PC-9 (cell line): ENCODE measurements around the gene HMG20A. TPM values are rescaled to one million over a fixed set of nuclear protein-coding genes. Genes with fewer than 3 reads are reported as not detected.

ENCODE experiments used
- BruUV-seq: library from RNA; stranded (reverse); fragments of 400-500 nt; replicated peaks from 2 replicates; lab custom pipeline; 2021; lab: Mats Ljungman, UMichigan
- CTCF ChIA-PET: fragments of 300-600 bp; sonication (Branson Sonifier 250); formaldehyde crosslinking; loops from one replicate; lab custom pipeline; 2022; ENCODE audit warnings: antibody characterized with exemption; lab: Charles Lee
- POLR2A ChIA-PET: fragments of 300-600 bp; sonication (Branson Sonifier 250); formaldehyde crosslinking; loops from one replicate; lab custom pipeline; 2022; ENCODE audit warnings: antibody characterized with exemption; ENCODE audit not compliant: unreplicated experiment; lab: Charles Lee
- DNase-seq, 2 experiments: peaks; one replicate each; pipeline versions ENCODE4 v3.0.0 to v3.0.0-alpha.2; 2015 to 2022; ENCODE audit warnings: mixed read lengths in 1 of 2
- H2AFZ ChIP-seq: fragments of 200-600 bp; sonication (generic); 2 replicates; pipeline ENCODE4 v1.8.1; 2017; ENCODE audit warnings: antibody characterized with exemption
- H3F3A ChIP-seq: fragments of 200-600 bp; sonication (generic); 2 replicates; pipeline ENCODE4 v1.8.1; 2017; ENCODE audit warnings: antibody characterized with exemption, mild to moderate bottlenecking, low read depth; ENCODE audit not compliant: insufficient read depth
- H3K27ac ChIP-seq: fragments of 200-600 bp; sonication (generic); 2 replicates; pipeline ENCODE4 v1.6.1; 2016; ENCODE audit warnings: mixed run types
- H3K27me3 ChIP-seq: fragments of 200-600 bp; sonication (generic); 2 replicates; pipeline ENCODE4 v1.6.1; 2016; ENCODE audit warnings: low read depth, mixed run types; ENCODE audit not compliant: insufficient read depth
- H3K36me3 ChIP-seq: fragments of 200-600 bp; sonication (generic); 2 replicates; pipeline ENCODE4 v1.6.1; 2016; ENCODE audit warnings: low read depth, mixed run types
- H3K4me1 ChIP-seq: fragments of 200-600 bp; sonication (generic); replicated peaks from 2 replicates; pipeline ENCODE4 v1.6.1; 2016; ENCODE audit warnings: mixed run types; ENCODE audit not compliant: insufficient read depth
- H3K4me2 ChIP-seq: fragments of 200-600 bp; sonication (generic); 2 replicates; pipeline ENCODE4 v1.6.1; 2017; ENCODE audit warnings: mixed run types
- H3K4me3 ChIP-seq: fragments of 200-600 bp; sonication (generic); 2 replicates; pipeline ENCODE4 v1.6.1; 2016; ENCODE audit warnings: mixed run types
- H3K79me2 ChIP-seq: fragments of 200-600 bp; sonication (generic); 2 replicates; pipeline ENCODE4 v1.6.1; 2017; ENCODE audit warnings: low read depth, mixed run types
- H3K9me2 ChIP-seq: fragments of 200-600 bp; sonication (generic); 2 replicates; pipeline ENCODE4 v1.8.1; 2017; ENCODE audit warnings: mild to moderate bottlenecking; ENCODE audit not compliant: insufficient read depth
- H3K9me3 ChIP-seq: fragments of 200-600 bp; sonication (generic); 2 replicates; pipeline ENCODE4 v1.8.1; 2016; ENCODE audit warnings: low read depth; ENCODE audit not compliant: insufficient read depth
- H4K20me1 ChIP-seq: fragments of 200-600 bp; sonication (generic); 2 replicates; pipeline ENCODE4 v1.8.1; 2017; ENCODE audit not compliant: insufficient read depth
- EZH2 ChIP-seq: fragments of 200-600 bp; sonication (generic); IDR thresholded peaks from 2 replicates; pipeline ENCODE4 v1.8.0; 2017; ENCODE audit warnings: antibody characterized with exemption, low read depth
- intact Hi-C: fragments of 100-400 bp; cut with micrococcal nuclease; formaldehyde crosslinking; loops from one replicate; pipeline ENCODE4 v1.10.0; 2022; ENCODE audit not compliant: unreplicated experiment
- total RNA-seq: library from RNA; stranded (reverse); gene quantifications from 2 replicates; pipeline ENCODE4 v1.2.3, GENCODE V29; 2021
- TF ChIP-seq, protein P1 (sequence below): fragments of 200-600 bp; sonication (generic); conservative IDR thresholded peaks from 2 replicates; pipeline ENCODE4 v1.6.1; 2017; ENCODE audit warnings: mixed run types, antibody characterized with exemption, mild to moderate bottlenecking, moderate library complexity

HMG20A gene
- total RNA-seq, 1 experiment from 2014 or later: 33.4 TPM

DNA sequence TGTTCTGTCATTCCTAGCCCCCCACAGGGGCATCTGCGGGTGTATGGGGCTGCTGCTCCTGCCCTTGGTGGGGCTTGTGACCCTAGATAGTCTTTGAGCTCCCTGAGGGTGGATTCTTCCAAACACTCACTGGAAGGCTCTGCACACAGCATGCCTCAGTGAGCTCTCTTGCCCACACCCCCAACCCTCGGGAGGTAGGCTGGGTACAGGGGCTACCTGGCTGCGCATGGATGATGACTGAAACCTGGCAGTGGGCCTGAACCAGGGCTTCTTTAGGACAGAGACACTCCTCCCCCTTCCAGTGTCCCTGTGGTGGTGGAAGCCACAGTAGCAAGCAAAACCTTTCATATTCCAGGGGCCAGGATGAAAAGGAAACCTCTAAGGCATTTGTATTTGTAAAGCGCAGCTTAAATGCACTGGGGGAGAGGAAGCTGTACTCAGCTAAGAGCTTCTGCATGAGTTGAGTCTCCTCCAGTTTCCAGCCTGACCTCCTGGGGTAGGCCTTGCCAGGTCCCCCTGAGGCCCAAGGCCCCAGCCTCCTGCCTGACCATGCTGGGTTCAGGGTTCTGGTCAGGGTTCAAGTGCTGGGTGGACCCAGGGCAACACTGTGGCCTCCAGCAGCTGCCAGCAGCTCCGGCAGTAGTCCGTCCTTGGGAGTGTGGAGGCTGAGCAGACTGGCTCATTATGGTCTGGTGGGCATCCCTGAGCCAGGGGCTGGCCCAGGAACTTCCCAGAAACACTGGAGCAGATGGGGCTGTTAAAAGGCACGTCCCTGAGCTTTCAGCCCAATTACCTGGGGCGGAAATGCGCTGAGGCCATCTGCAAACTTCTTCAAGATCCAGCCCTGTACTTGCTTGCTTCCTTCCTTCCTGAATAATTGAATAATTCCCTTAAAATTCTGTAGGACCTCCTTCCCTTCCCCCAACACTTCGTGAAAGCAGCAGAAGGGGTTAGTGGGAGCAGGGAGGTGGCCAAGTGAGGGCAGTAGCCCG is 89.7 kb downstream of the HMG20A start:
- POLR2A ChIA-PET: no interaction called here
- intact Hi-C loops: no loop called here
- CTCF ChIA-PET: no interaction called here

GRCh38 chr15:77511869-77512268 is 91.2 kb downstream of the HMG20A start:
- H3K27ac ChIP-seq: no peak overlapping the region
- H3K4me3 ChIP-seq: no peak overlapping the region
- peaks cover 16% of the 10 kb centered on the region for H3K4me1 ChIP-seq
- H3K79me2 ChIP-seq: no peaks in the 10 kb centered on the region
- CTCF ChIA-PET: no interaction called here
- no peak overlapping the region for H3K4me2 ChIP-seq
- POLR2A ChIA-PET: no interaction called here
- H3K9me3 ChIP-seq: no peaks in the 10 kb centered on the region
- H3K36me3 ChIP-seq: no peaks in the 10 kb centered on the region
- H3K27me3 ChIP-seq: no peaks in the 10 kb centered on the region
- intact Hi-C loops: no loop called here
- H3K9me2 ChIP-seq: no peaks in the 10 kb centered on the region
- H3F3A ChIP-seq: 0 out of 2 replicates have a peak, but pooled peaks cover under 1% of the 10 kb centered on the region
- H4K20me1 ChIP-seq: no peaks in the 10 kb centered on the region
- TF ChIP-seq, protein P1, sequence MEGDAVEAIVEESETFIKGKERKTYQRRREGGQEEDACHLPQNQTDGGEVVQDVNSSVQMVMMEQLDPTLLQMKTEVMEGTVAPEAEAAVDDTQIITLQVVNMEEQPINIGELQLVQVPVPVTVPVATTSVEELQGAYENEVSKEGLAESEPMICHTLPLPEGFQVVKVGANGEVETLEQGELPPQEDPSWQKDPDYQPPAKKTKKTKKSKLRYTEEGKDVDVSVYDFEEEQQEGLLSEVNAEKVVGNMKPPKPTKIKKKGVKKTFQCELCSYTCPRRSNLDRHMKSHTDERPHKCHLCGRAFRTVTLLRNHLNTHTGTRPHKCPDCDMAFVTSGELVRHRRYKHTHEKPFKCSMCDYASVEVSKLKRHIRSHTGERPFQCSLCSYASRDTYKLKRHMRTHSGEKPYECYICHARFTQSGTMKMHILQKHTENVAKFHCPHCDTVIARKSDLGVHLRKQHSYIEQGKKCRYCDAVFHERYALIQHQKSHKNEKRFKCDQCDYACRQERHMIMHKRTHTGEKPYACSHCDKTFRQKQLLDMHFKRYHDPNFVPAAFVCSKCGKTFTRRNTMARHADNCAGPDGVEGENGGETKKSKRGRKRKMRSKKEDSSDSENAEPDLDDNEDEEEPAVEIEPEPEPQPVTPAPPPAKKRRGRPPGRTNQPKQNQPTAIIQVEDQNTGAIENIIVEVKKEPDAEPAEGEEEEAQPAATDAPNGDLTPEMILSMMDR: no peak
- TF ChIP-seq EZH2: no peak
- BruUV-seq: no TSS peak
- DNase-seq: no peak
- no peak overlapping the region for H2AFZ ChIP-seq

More for the DNA sequence above, 89.7 kb downstream of the HMG20A start:
- H3K79me2 ChIP-seq: no peaks in the 10 kb centered on the region
- no peaks in the 10 kb centered on the region for H3K27me3 ChIP-seq
- no peak overlapping the region for H3K27ac ChIP-seq
- no peak overlapping the region for H3K4me2 ChIP-seq
- no peaks in the 10 kb centered on the region for H4K20me1 ChIP-seq
- no peaks in the 10 kb centered on the region for H3K9me3 ChIP-seq
- H3F3A ChIP-seq: 0 out of 2 replicates have a peak, but pooled peaks cover 4% of the 10 kb centered on the region
- peaks cover 22% of the 10 kb centered on the region for H3K4me1 ChIP-seq
- H2AFZ ChIP-seq: no peak overlapping the region
- no TSS peak for BruUV-seq
- no peak for DNase-seq
- TF ChIP-seq, protein P1: no peak
- TF ChIP-seq EZH2: no peak
- no peaks in the 10 kb centered on the region for H3K9me2 ChIP-seq
- no peak overlapping the region for H3K4me3 ChIP-seq
- H3K36me3 ChIP-seq: no peaks in the 10 kb centered on the region

DNA sequence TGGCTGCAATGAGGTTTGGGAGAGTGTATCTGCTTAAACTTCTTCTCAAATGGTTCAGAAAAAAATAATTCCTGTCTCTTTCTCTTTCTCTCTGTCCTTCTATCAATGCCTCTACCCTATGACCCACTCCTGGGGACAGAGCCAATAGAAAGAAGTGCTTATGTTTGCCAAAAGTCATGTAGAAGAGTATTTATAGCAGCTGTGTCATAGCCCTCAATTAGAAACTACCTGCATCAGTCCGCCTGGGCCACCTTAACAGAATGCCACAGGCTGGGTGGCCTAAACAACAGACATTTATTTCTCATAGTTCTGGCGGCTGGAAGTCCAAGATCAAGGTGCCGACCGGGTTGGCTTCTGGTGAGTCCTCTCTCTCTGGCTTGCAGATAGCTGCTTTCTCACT is 92.5 kb downstream of the HMG20A start:
- no peaks in the 10 kb centered on the region for H3K79me2 ChIP-seq
- ChIA-PET CTCF (no interaction called here), POLR2A (no interaction called here)
- no peak overlapping the region for H3K4me3 ChIP-seq
- no TSS peak for BruUV-seq
- no peaks in the 10 kb centered on the region for H3K27me3 ChIP-seq
- no peaks in the 10 kb centered on the region for H3K9me2 ChIP-seq
- H4K20me1 ChIP-seq: no peaks in the 10 kb centered on the region
- no peaks in the 10 kb centered on the region for H3F3A ChIP-seq
- H3K9me3 ChIP-seq: no peaks in the 10 kb centered on the region
- TF ChIP-seq, protein P1: no peak
- no peak for TF ChIP-seq EZH2
- intact Hi-C loops: no loop called here
- no peak for DNase-seq
- peaks cover 3% of the 10 kb centered on the region; the same call in 1 of the 2 replicates for H3K4me1 ChIP-seq
- H3K27ac ChIP-seq: no peak overlapping the region
- H2AFZ ChIP-seq: no peak overlapping the region
- no peaks in the 10 kb centered on the region for H3K36me3 ChIP-seq
- H3K4me2 ChIP-seq: no peak overlapping the region
